GM12891 (cell line): ENCODE measurements around the gene AP3B1.

Experiments used
- POLR2A ChIP-seq: IDR thresholded peaks from 2 replicates; pipeline ENCODE4 v1.6.1; 2011; ENCODE audit warnings: low read depth, low read length, control low read depth
- TAF1 ChIP-seq: IDR thresholded peaks from 2 replicates; pipeline ENCODE4 v1.6.1; 2011; ENCODE audit warnings: low read depth, low read length, control low read depth

- TF ChIP-seq POLR2A (no peak), TAF1 (no peak)
Measured at GRCh38 chr5:78075301-78075700, 219.2 kb downstream of the AP3B1 start.
